ENCODE measurements around the gene CTNNA2.

DNA sequence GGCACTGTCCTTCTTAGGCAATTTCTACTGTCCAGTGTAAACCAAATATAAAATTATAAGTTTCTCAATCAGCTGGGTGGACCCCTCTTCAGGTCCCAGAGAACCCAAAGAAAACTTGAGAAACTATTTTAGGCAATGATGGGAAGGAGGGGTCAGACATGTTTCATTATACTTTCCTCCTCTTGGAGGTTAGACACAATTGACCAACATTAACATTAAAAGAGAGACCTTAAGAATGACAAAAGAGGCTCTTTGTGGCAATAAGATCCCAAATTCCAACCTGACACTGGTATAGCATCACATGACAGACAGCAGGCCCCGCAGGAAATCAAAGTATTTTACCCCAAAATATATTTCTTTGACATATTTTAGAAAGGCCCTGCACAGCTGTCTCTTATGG lies 718.6 kb downstream of the CTNNA2 start:
- TF ChIP-seq, protein P1, sequence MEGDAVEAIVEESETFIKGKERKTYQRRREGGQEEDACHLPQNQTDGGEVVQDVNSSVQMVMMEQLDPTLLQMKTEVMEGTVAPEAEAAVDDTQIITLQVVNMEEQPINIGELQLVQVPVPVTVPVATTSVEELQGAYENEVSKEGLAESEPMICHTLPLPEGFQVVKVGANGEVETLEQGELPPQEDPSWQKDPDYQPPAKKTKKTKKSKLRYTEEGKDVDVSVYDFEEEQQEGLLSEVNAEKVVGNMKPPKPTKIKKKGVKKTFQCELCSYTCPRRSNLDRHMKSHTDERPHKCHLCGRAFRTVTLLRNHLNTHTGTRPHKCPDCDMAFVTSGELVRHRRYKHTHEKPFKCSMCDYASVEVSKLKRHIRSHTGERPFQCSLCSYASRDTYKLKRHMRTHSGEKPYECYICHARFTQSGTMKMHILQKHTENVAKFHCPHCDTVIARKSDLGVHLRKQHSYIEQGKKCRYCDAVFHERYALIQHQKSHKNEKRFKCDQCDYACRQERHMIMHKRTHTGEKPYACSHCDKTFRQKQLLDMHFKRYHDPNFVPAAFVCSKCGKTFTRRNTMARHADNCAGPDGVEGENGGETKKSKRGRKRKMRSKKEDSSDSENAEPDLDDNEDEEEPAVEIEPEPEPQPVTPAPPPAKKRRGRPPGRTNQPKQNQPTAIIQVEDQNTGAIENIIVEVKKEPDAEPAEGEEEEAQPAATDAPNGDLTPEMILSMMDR (IDR thresholded peaks at IDR 0.05) = no peak
- no peak for TF ChIP-seq POLR2A (IDR thresholded peaks at IDR 0.05)

Measured in right lobe of liver (tissue), 4 donors.